Stimulated activated CD8-positive, alpha-beta memory T cell treated with anti-CD3 and anti-CD28 coated beads, Interleukin-2, amount 100 ng/mL, for 1 hour (primary cell): ENCODE data around the gene BRIX1.
"Not testable (repeated sequence)": the region's sequence is repeated elsewhere in the genome, so short reads cannot be mapped to it uniquely, and the experiment has no call there.

ENCODE experiments used
- DNase-seq, 2 donors: peaks; one replicate each; pipeline ENCODE4 v3.0.0-alpha.2; 2020; ENCODE audit warnings: low read depth in 2 of 2

The BRIX1 gene

DNA sequence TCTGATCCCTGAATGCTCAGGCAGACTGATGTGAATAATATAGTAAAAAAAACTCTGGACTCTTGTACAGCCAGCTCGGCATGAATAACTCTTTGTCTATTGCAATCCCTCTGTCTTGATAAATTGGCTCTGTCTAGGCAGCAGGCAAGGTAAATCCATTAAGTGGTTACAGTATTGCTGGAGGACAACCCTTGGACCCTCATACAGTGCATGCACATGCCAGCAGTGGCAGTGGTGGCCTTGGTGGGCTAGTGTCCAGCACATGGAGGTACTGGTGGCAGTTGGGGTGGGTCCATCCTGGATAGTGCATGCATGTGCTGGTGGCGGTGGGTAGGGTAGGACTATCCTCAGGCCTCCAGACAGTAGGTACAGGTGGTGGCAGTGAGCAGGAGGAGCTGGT lies 52.7 kb downstream of the BRIX1 start:
- no peak for DNase-seq

- no peak for DNase-seq
These were observed 55.0 kb downstream of the BRIX1 start for GRCh38 chr5:34970552-34970951.

DNA sequence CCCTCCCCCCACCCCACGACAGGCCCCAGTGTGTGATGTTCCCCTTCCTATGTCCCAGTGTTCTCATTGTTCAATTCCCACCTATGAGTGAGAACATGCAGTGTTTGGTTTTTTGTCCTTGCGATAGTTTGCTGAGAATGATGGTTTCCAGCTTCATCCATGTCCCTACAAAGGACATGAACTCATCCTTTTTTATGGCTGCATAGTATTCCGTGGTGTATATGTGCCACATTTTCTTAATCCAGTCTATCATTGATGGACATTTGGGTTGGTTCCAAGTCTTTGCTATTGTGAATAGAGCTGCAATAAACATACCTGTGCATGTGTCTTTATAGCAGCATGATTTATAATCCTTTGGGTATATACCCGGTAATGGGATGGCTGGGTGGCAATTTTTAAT lies 56.1 kb downstream of the BRIX1 start:
- not testable (repeated sequence) for DNase-seq
